A549 (cell line): ENCODE data around the gene ALOX15B. TPM values are rescaled to one million over a fixed set of nuclear protein-coding genes. Genes with fewer than 3 reads are reported as not detected.

ENCODE experiments used
- ATAC-seq, 2 experiments: fragments of 200-7000 bp in 1 of 2; fragments of >200 bp in 1 of 2; cut with Nextera tagmentation in 1 of 2; cut with Tn5 transposase in 1 of 2; 3 replicates each; pipeline versions ENCODE4 v1.8.0 to v1.9.1; 2018 to 2020; ENCODE audit warnings: mild to moderate bottlenecking in 1 of 2, moderate library complexity in 1 of 2
- CTCF ChIA-PET: fragments of 300-600 bp; sonication (Branson Sonifier 250); formaldehyde crosslinking; extraction: SDS; loops from one replicate; lab custom pipeline; 2021; ENCODE audit warnings: antibody characterized with exemption, inconsistent platforms; lab: Yijun Ruan, JAX
- POLR2A ChIA-PET: fragments of 350-600 bp; formaldehyde crosslinking; extraction: SDS; loops from one replicate; lab custom pipeline; 2021; ENCODE audit warnings: antibody characterized with exemption, inconsistent platforms; lab: Yijun Ruan, JAX
- DNase-seq, 2 experiments: peaks; one replicate each; pipeline versions ENCODE4 v3.0.0 to v3.0.0-alpha.2; 2011 to 2016; ENCODE audit warnings: low read depth in 1 of 2, low spot score in 1 of 2
- FAIRE-seq: peaks from 2 replicates; lab custom pipeline; 2011; peaks lifted over from hg19 to GRCh38; lab: Jason Lieb, UNC
- H3K27ac ChIP-seq, 2 experiments: fragments of >200 bp; sonication (Bioruptor Twin); formaldehyde crosslinking; 3 replicates each; pipeline ENCODE4 v1.5.1; 2016 to 2017
- H3K4me1 ChIP-seq: fragments of >200 bp; sonication (Bioruptor Twin); formaldehyde crosslinking; 3 replicates; pipeline ENCODE4 v1.6.1; 2016
- H3K4me2 ChIP-seq: fragments of >200 bp; sonication (Bioruptor Twin); formaldehyde crosslinking; 3 replicates; pipeline ENCODE4 v1.6.1; 2016
- H3K4me3 ChIP-seq: fragments of >200 bp; sonication (Bioruptor Twin); formaldehyde crosslinking; 3 replicates; pipeline ENCODE4 v1.5.1; 2016
- H3K9me3 ChIP-seq: fragments of >200 bp; sonication (Bioruptor Twin); formaldehyde crosslinking; 3 replicates; pipeline ENCODE4 v1.6.1; 2016
- CBX2 ChIP-seq: fragments of 200-600 bp; sonication (generic); IDR thresholded peaks from 2 replicates; pipeline ENCODE4 v1.6.1; 2016; ENCODE audit warnings: low read depth, mild to moderate bottlenecking, borderline replicate concordance
- CEBPB ChIP-seq, 2 experiments: fragments of >200 bp in 1 of 2; sonication (Bioruptor Twin) in 1 of 2; formaldehyde crosslinking in 1 of 2; IDR thresholded peaks; 2 replicates each; pipeline ENCODE4 v1.6.1; 2012 to 2016
- CHD2 ChIP-seq: fragments of 150-350 bp; IDR thresholded peaks from 2 replicates; pipeline ENCODE4 v1.6.1; 2014; ENCODE audit warnings: low read length; ENCODE audit not compliant: partially characterized antibody
- EHF ChIP-seq: fragments of 250-450 bp; sonication (Bioruptor Pico); IDR thresholded peaks from 2 replicates; pipeline ENCODE4 v1.5.0; 2020; ENCODE audit warnings: mild to moderate bottlenecking
- EHMT2 ChIP-seq: fragments of 200-600 bp; sonication (generic); IDR thresholded peaks from 2 replicates; pipeline ENCODE4 v1.6.1; 2016; ENCODE audit warnings: antibody characterized with exemption, low read depth, mild to moderate bottlenecking, moderate library complexity
- ESRRA ChIP-seq: fragments of 150-350 bp; IDR thresholded peaks from 2 replicates; pipeline ENCODE4 v1.6.1; 2014; ENCODE audit warnings: mild to moderate bottlenecking, low read length, borderline replicate concordance
- FOSB ChIP-seq: fragments of 250-450 bp; sonication (Bioruptor Pico); IDR thresholded peaks from 2 replicates; pipeline ENCODE4 v1.5.0; 2020; ENCODE audit warnings: mild to moderate bottlenecking, moderate library complexity
- FOSL2 ChIP-seq, 2 experiments: fragments of 450-650 bp in 1 of 2; fragments of >200 bp in 1 of 2; sonication (Bioruptor Twin) in 1 of 2; formaldehyde crosslinking; IDR thresholded peaks; 2 replicates each; pipeline versions ENCODE4 v1.5.0 to v1.6.1; 2016 to 2020; ENCODE audit warnings: mild to moderate bottlenecking in 1 of 2, moderate library complexity in 1 of 2
- GATA3 ChIP-seq: IDR thresholded peaks from 2 replicates; pipeline ENCODE4 v1.6.1; 2012; ENCODE audit warnings: borderline replicate concordance
- HOXA7 ChIP-seq: fragments of 250-450 bp; sonication (Bioruptor Pico); IDR thresholded peaks from 2 replicates; pipeline ENCODE4 v1.5.0; 2020; ENCODE audit warnings: mild to moderate bottlenecking, moderate library complexity
- MAFK ChIP-seq: fragments of 450-650 bp; IDR thresholded peaks from 2 replicates; pipeline ENCODE4 v1.6.1; 2014; ENCODE audit not compliant: partially characterized antibody
- MAZ ChIP-seq: fragments of 150-350 bp; IDR thresholded peaks from 2 replicates; pipeline ENCODE4 v1.6.1; 2014; ENCODE audit warnings: antibody characterized with exemption, low read depth, low read length, borderline replicate concordance
- NR3C1 ChIP-seq: fragments of >200 bp; sonication (Bioruptor Twin); formaldehyde crosslinking; IDR thresholded peaks from 3 replicates; pipeline ENCODE4 v1.6.1; 2017
- RFX5 ChIP-seq: fragments of 450-650 bp; IDR thresholded peaks from 2 replicates; pipeline ENCODE4 v1.7.1; 2014; ENCODE audit warnings: antibody characterized with exemption, mild to moderate bottlenecking, moderate library complexity
- TFCP2L1 ChIP-seq: fragments of 250-450 bp; sonication (Bioruptor Pico); IDR thresholded peaks from 2 replicates; pipeline ENCODE4 v1.5.0; 2021; ENCODE audit warnings: mild to moderate bottlenecking
- TP53 ChIP-seq: fragments of 250-450 bp; sonication (Bioruptor Pico); IDR thresholded peaks from 2 replicates; pipeline ENCODE4 v1.5.0; 2021; ENCODE audit warnings: mild to moderate bottlenecking, moderate library complexity
- USF2 ChIP-seq: fragments of 450-650 bp; IDR thresholded peaks from 2 replicates; pipeline ENCODE4 v1.6.1; 2014; ENCODE audit warnings: antibody characterized with exemption
- ZSCAN20 ChIP-seq: fragments of 250-450 bp; sonication (Bioruptor Pico); IDR thresholded peaks from 2 replicates; pipeline ENCODE4 v1.8.0; 2022; ENCODE audit warnings: mild to moderate bottlenecking, moderate library complexity
- WGBS: methylation state at CpG from one replicate; pipeline ENCODE4 v1.1.6; 2017; ENCODE audit errors: missing lambda C conversion rate; 5-methylcytosine and 5-hydroxymethylcytosine counted together
- polyA plus RNA-seq, 4 experiments: library from polyadenylated mRNA; depleted of rRNA in 3 of 4; stranded (reverse); fragments of >200 nt; fragmentation: RNase III in 1 of 4; extraction: RNeasy Plus Mini Kit Qiagen cat#74134 plus additional on column Dnase treatment in 1 of 4; gene quantifications; 2 replicates in 3 of 4; 3 replicates in 1 of 4; pipeline ENCODE4 v1.2.3, GENCODE V29; 2011 to 2017
- small RNA-seq, 6 experiments: library from RNA; depleted of rRNA; stranded (forward); fragments of <200 nt; gene quantifications; one replicate each; pipeline ENCODE3, GENCODE V24; 2012

ALOX15B gene
- polyA plus RNA-seq, 2 of the 4 experiments (the other 2 are of a cell fraction), result not detected

- no peaks in the 10 kb centered on the region for H3K4me1 ChIP-seq
- DNase-seq, result no peak
- H3K4me2 ChIP-seq, result no peak overlapping the region
- POLR2A ChIA-PET, result no interaction called here
- CTCF ChIA-PET, result interaction anchor here (1.0 to 27.4 kb wide), 12 partner anchors 9 to 220 kb away, joined by 3 to 1490 read pairs (median 4); partner anchors contain the start of genes ALOXE3 and PFAS
- no peak for TF ChIP-seq GATA3
- TF ChIP-seq ZSCAN20, result no peak
- TF ChIP-seq FOSL2 (IDR thresholded peaks at IDR 0.05), result no peak
- no peak for TF ChIP-seq FOSL2 (CRISPR knock-in tag; IDR thresholded peaks at IDR 0.05)
- TF ChIP-seq MAZ, result no peak
- no peak for TF ChIP-seq CBX2
- TF ChIP-seq HOXA7, result no peak
- no peak for TF ChIP-seq TFCP2L1 (CRISPR knock-in tag)
- no peak for TF ChIP-seq USF2
- no peak for TF ChIP-seq NR3C1
- TF ChIP-seq EHF (CRISPR knock-in tag), result no peak
- ATAC-seq, result peak in 1 of 2 experiments; percentile 51; a peak in 4 of 6 replicates
- H3K9me3 ChIP-seq, result no peaks in the 10 kb centered on the region
- FAIRE-seq, result no peak
- WGBS, result 55% methylated on average over 6 of the region's 6 CpGs
- H3K4me3 ChIP-seq, result no peak overlapping the region
- H3K27ac ChIP-seq, result no peak overlapping the region
Measured at GRCh38 chr17:8095361-8095760, 56.5 kb downstream of the ALOX15B start.

- CTCF ChIA-PET, result interaction anchor here (0.8 to 1.4 kb wide), 13 partner anchors 8 to 37 kb away, joined by 3 to 11 read pairs (median 4); partner anchors contain the start of genes ALOX12B and ALOXE3
- no peak for ATAC-seq
Measured at GRCh38 chr17:8096541-8096940, 57.7 kb downstream of the ALOX15B start.

More at GRCh38 chr17:8096541-8096940, 57.7 kb downstream of the ALOX15B start:
- 70% methylated on average over 8 of the region's 8 CpGs for WGBS
- POLR2A ChIA-PET, result no interaction called here
- no peak overlapping the region for H3K4me3 ChIP-seq
- H3K9me3 ChIP-seq, result no peaks in the 10 kb centered on the region
- no peak overlapping the region for H3K27ac ChIP-seq
- H3K4me2 ChIP-seq, result no peak overlapping the region
- DNase-seq, result no peak
- FAIRE-seq, result no peak
- no peaks in the 10 kb centered on the region for H3K4me1 ChIP-seq
- no peak for TF ChIP-seq FOSB (CRISPR knock-in tag)
- no peak for TF ChIP-seq RFX5
- no peak for TF ChIP-seq NR3C1
- no peak for TF ChIP-seq MAFK
- TF ChIP-seq USF2, result no peak
- no peak for TF ChIP-seq ESRRA
- TF ChIP-seq FOSL2 (IDR thresholded peaks at IDR 0.05), result no peak
- TF ChIP-seq FOSL2 (CRISPR knock-in tag; IDR thresholded peaks at IDR 0.05), result no peak
- TF ChIP-seq TP53, result no peak
- TF ChIP-seq CHD2, result no peak
- TF ChIP-seq CEBPB (IDR thresholded peaks at IDR 0.05), result no peak
- no peak for TF ChIP-seq MAZ
- no peak for TF ChIP-seq EHMT2

Small RNA genes within 50 kb of the gene (small RNA-seq; reads per million reads assigned to genes)
- 0 reads per million in 6 experiments for gene MIR4314

Other genes with a start within 250 kb of the ALOX15B start
- gene KDM6B, start 204.8 kb upstream of the ALOX15B start, polyA plus RNA-seq (2011; rRNA removed), result 1.3 and 3.3 TPM in 2 replicates
- 7.6 to 10.2 TPM (median 8.8 TPM) in 3 replicates for gene KDM6B, start 204.8 kb upstream of the ALOX15B start, polyA plus RNA-seq (2017; fragmentation: RNase III; extraction: RNeasy Plus Mini Kit Qiagen cat#74134 plus additional on column Dnase treatment)
- 0.48 and 0.57 TPM in 2 replicates for gene TMEM88, start 184.0 kb upstream of the ALOX15B start, polyA plus RNA-seq (2011; rRNA removed)
- gene TMEM88, start 184.0 kb upstream of the ALOX15B start, polyA plus RNA-seq (2017; fragmentation: RNase III; extraction: RNeasy Plus Mini Kit Qiagen cat#74134 plus additional on column Dnase treatment), result 0.17 to 0.73 TPM (median 0.33 TPM) in 3 replicates
- 98.9 and 102 TPM in 2 replicates for gene NAA38, start 181.5 kb upstream of the ALOX15B start, polyA plus RNA-seq (2011; rRNA removed)
- gene NAA38, start 181.5 kb upstream of the ALOX15B start, polyA plus RNA-seq (2017; fragmentation: RNase III; extraction: RNeasy Plus Mini Kit Qiagen cat#74134 plus additional on column Dnase treatment), result 268 to 287 TPM (median 275 TPM) in 3 replicates
- 17.7 and 20.4 TPM in 2 replicates for gene CYB5D1, start 181.1 kb upstream of the ALOX15B start, polyA plus RNA-seq (2011; rRNA removed)
- gene CYB5D1, start 181.1 kb upstream of the ALOX15B start, polyA plus RNA-seq (2017; fragmentation: RNase III; extraction: RNeasy Plus Mini Kit Qiagen cat#74134 plus additional on column Dnase treatment), result 26.4 to 28.2 TPM (median 28.1 TPM) in 3 replicates
- 56.3 and 69.7 TPM in 2 replicates for gene CHD3, start 150.3 kb upstream of the ALOX15B start, polyA plus RNA-seq (2011; rRNA removed)
- 88.0 to 113 TPM (median 111 TPM) in 3 replicates for gene CHD3, start 150.3 kb upstream of the ALOX15B start, polyA plus RNA-seq (2017; fragmentation: RNase III; extraction: RNeasy Plus Mini Kit Qiagen cat#74134 plus additional on column Dnase treatment)
- 2.1 and 2.4 TPM in 2 replicates for gene RNF227, start 122.8 kb upstream of the ALOX15B start, polyA plus RNA-seq (2011; rRNA removed)
- gene RNF227, start 122.8 kb upstream of the ALOX15B start, polyA plus RNA-seq (2017; fragmentation: RNase III; extraction: RNeasy Plus Mini Kit Qiagen cat#74134 plus additional on column Dnase treatment), result 1.7 to 4.1 TPM (median 3.7 TPM) in 3 replicates
- gene KCNAB3, start 109.2 kb upstream of the ALOX15B start, polyA plus RNA-seq (2011; rRNA removed), result 2.4 and 2.7 TPM in 2 replicates
- gene KCNAB3, start 109.2 kb upstream of the ALOX15B start, polyA plus RNA-seq (2017; fragmentation: RNase III; extraction: RNeasy Plus Mini Kit Qiagen cat#74134 plus additional on column Dnase treatment), result 3.2 to 4.8 TPM (median 3.4 TPM) in 3 replicates
- gene TRAPPC1, start 107.1 kb upstream of the ALOX15B start, polyA plus RNA-seq (2011; rRNA removed), result 200 and 204 TPM in 2 replicates
- 314 to 336 TPM (median 328 TPM) in 3 replicates for gene TRAPPC1, start 107.1 kb upstream of the ALOX15B start, polyA plus RNA-seq (2017; fragmentation: RNase III; extraction: RNeasy Plus Mini Kit Qiagen cat#74134 plus additional on column Dnase treatment)
- 23.2 and 28.3 TPM in 2 replicates for gene CNTROB, start 106.9 kb upstream of the ALOX15B start, polyA plus RNA-seq (2011; rRNA removed)
- 56.4 to 59.4 TPM (median 57.0 TPM) in 3 replicates for gene CNTROB, start 106.9 kb upstream of the ALOX15B start, polyA plus RNA-seq (2017; fragmentation: RNase III; extraction: RNeasy Plus Mini Kit Qiagen cat#74134 plus additional on column Dnase treatment)
- not detected in 2 replicates for gene GUCY2D, start 36.4 kb upstream of the ALOX15B start, polyA plus RNA-seq (2011; rRNA removed)
- 0.14 to 0.50 TPM in 2 of 3 replicates, not detected in the other for gene GUCY2D, start 36.4 kb upstream of the ALOX15B start, polyA plus RNA-seq (2017; fragmentation: RNase III; extraction: RNeasy Plus Mini Kit Qiagen cat#74134 plus additional on column Dnase treatment)
- 0.63 and 1.0 TPM in 2 replicates for gene ALOX12B, start 48.7 kb downstream of the ALOX15B start, polyA plus RNA-seq (2011; rRNA removed)
- 1.0 to 1.5 TPM (median 1.3 TPM) in 3 replicates for gene ALOX12B, start 48.7 kb downstream of the ALOX15B start, polyA plus RNA-seq (2017; fragmentation: RNase III; extraction: RNeasy Plus Mini Kit Qiagen cat#74134 plus additional on column Dnase treatment)
- 0.35 and 0.58 TPM in 2 replicates for gene ALOXE3, start 79.5 kb downstream of the ALOX15B start, polyA plus RNA-seq (2011; rRNA removed)
- 0.40 to 0.51 TPM (median 0.46 TPM) in 3 replicates for gene ALOXE3, start 79.5 kb downstream of the ALOX15B start, polyA plus RNA-seq (2017; fragmentation: RNase III; extraction: RNeasy Plus Mini Kit Qiagen cat#74134 plus additional on column Dnase treatment)
- gene HES7, start 85.0 kb downstream of the ALOX15B start, polyA plus RNA-seq (2011; rRNA removed), result 0.56 and 0.58 TPM in 2 replicates
- 0.67 to 1.4 TPM (median 0.72 TPM) in 3 replicates for gene HES7, start 85.0 kb downstream of the ALOX15B start, polyA plus RNA-seq (2017; fragmentation: RNase III; extraction: RNeasy Plus Mini Kit Qiagen cat#74134 plus additional on column Dnase treatment)
- 5.5 and 5.6 TPM in 2 replicates for gene PER1, start 113.3 kb downstream of the ALOX15B start, polyA plus RNA-seq (2011; rRNA removed)
- 6.8 to 8.7 TPM (median 8.4 TPM) in 3 replicates for gene PER1, start 113.3 kb downstream of the ALOX15B start, polyA plus RNA-seq (2017; fragmentation: RNase III; extraction: RNeasy Plus Mini Kit Qiagen cat#74134 plus additional on column Dnase treatment)
- 21.7 and 24.7 TPM in 2 replicates for gene VAMP2, start 123.9 kb downstream of the ALOX15B start, polyA plus RNA-seq (2011; rRNA removed)
- 19.2 to 23.3 TPM (median 19.3 TPM) in 3 replicates for gene VAMP2, start 123.9 kb downstream of the ALOX15B start, polyA plus RNA-seq (2017; fragmentation: RNase III; extraction: RNeasy Plus Mini Kit Qiagen cat#74134 plus additional on column Dnase treatment)
- 21.8 and 22.8 TPM in 2 replicates for gene TMEM107, start 137.3 kb downstream of the ALOX15B start, polyA plus RNA-seq (2011; rRNA removed)
- 16.0 to 19.2 TPM (median 17.0 TPM) in 3 replicates for gene TMEM107, start 137.3 kb downstream of the ALOX15B start, polyA plus RNA-seq (2017; fragmentation: RNase III; extraction: RNeasy Plus Mini Kit Qiagen cat#74134 plus additional on column Dnase treatment)
- gene BORCS6, start 151.1 kb downstream of the ALOX15B start, polyA plus RNA-seq (2011; rRNA removed), result 3.0 and 3.3 TPM in 2 replicates
- gene BORCS6, start 151.1 kb downstream of the ALOX15B start, polyA plus RNA-seq (2017; fragmentation: RNase III; extraction: RNeasy Plus Mini Kit Qiagen cat#74134 plus additional on column Dnase treatment), result 4.1 to 6.6 TPM (median 6.1 TPM) in 3 replicates
- 51.0 and 59.5 TPM in 2 replicates for gene AURKB, start 171.5 kb downstream of the ALOX15B start, polyA plus RNA-seq (2011; rRNA removed)
- gene AURKB, start 171.5 kb downstream of the ALOX15B start, polyA plus RNA-seq (2017; fragmentation: RNase III; extraction: RNeasy Plus Mini Kit Qiagen cat#74134 plus additional on column Dnase treatment), result 124 to 137 TPM (median 130 TPM) in 3 replicates
- 21.9 and 32.7 TPM in 2 replicates for gene CTC1, start 209.0 kb downstream of the ALOX15B start, polyA plus RNA-seq (2011; rRNA removed)
- gene CTC1, start 209.0 kb downstream of the ALOX15B start, polyA plus RNA-seq (2017; fragmentation: RNase III; extraction: RNeasy Plus Mini Kit Qiagen cat#74134 plus additional on column Dnase treatment), result 14.9 to 21.7 TPM (median 19.7 TPM) in 3 replicates
- gene PFAS, start 210.2 kb downstream of the ALOX15B start, polyA plus RNA-seq (2011; rRNA removed), result 51.9 and 64.5 TPM in 2 replicates
- gene PFAS, start 210.2 kb downstream of the ALOX15B start, polyA plus RNA-seq (2017; fragmentation: RNase III; extraction: RNeasy Plus Mini Kit Qiagen cat#74134 plus additional on column Dnase treatment), result 58.2 to 60.1 TPM (median 59.2 TPM) in 3 replicates
- 56.4 and 60.4 TPM in 2 replicates for gene RANGRF, start 249.6 kb downstream of the ALOX15B start, polyA plus RNA-seq (2011; rRNA removed)
- gene RANGRF, start 249.6 kb downstream of the ALOX15B start, polyA plus RNA-seq (2017; fragmentation: RNase III; extraction: RNeasy Plus Mini Kit Qiagen cat#74134 plus additional on column Dnase treatment), result 43.6 to 49.0 TPM (median 47.2 TPM) in 3 replicates